ENCODE data around the gene CNTN5. TPM values are rescaled to one million over a fixed set of nuclear protein-coding genes. Genes with fewer than 3 reads are reported as not detected.

The CNTN5 gene
- total RNA-seq, 2 experiments from 2014 or later = not detected

- DNase-seq (no peak), ATAC-seq (ENCODE audit: poor library complexity) (no peak)
- Histone ChIP-seq H3K4me1 (ENCODE audit: insufficient read depth, low read length) (no peaks in the 10 kb centered on the region), H3K4me3 (ENCODE audit: low read length) (no peak overlapping the region), H3K36me3 (ENCODE audit: insufficient read depth, low read length) (no peaks in the 10 kb centered on the region), H3K27ac (ENCODE audit: low read depth in 1 of 2, low read length in 2 of 2) (no peak overlapping the region), H3K9me3 (ENCODE audit: control insufficient read depth in 1 of 2, insufficient read depth in 1 of 2, low read length in 2 of 2) (peaks cover 0 to 4% of the 10 kb centered on the region in 2 experiments), H3K27me3 (ENCODE audit: control insufficient read depth in 1 of 2, insufficient read depth in 2 of 2, low read length in 2 of 2) (no peaks in the 10 kb centered on the region)
- no peak for TF ChIP-seq CTCF (IDR thresholded peaks at IDR 0.05)
- H3K4me3 Mint-ChIP-seq = no peak overlapping the region
- ChIA-PET CTCF (no interaction called here), POLR2A (no interaction called here)
- no peaks in the 10 kb centered on the region for H3K27me3 Mint-ChIP-seq
- no peaks in the 10 kb centered on the region for H3K36me3 Mint-ChIP-seq (ENCODE audit: low read depth)
- H3K27ac Mint-ChIP-seq = no peak overlapping the region
- intact Hi-C loops (cut with DNase I, micrococcal nuclease) = no loop called here
- H3K4me1 Mint-ChIP-seq (ENCODE audit: low read depth) = no peaks in the 10 kb centered on the region
- peaks cover 17% of the 10 kb centered on the region for H3K9me3 Mint-ChIP-seq
Observed at GRCh38 chr11:99671808-99672409, 651.2 kb downstream of the CNTN5 start.

GRCh38 chr11:99676292-99676691, 655.5 kb downstream of the CNTN5 start:
- H3K9me3 ChIP-seq (ENCODE audit: control insufficient read depth in 1 of 2, insufficient read depth in 1 of 2, low read length in 2 of 2) = peaks cover 0 to 4% of the 10 kb centered on the region in 2 experiments
- no peak for ATAC-seq (ENCODE audit: poor library complexity)
- Mint-ChIP-seq H3K36me3 (ENCODE audit: low read depth) (no peaks in the 10 kb centered on the region), H3K4me1 (ENCODE audit: low read depth) (no peaks in the 10 kb centered on the region), H3K4me3 (no peak overlapping the region), H3K27me3 (no peaks in the 10 kb centered on the region), H3K9me3 (peaks cover 7% of the 10 kb centered on the region), H3K27ac (no peak overlapping the region)
- H3K27ac ChIP-seq (ENCODE audit: low read depth in 1 of 2, low read length in 2 of 2) = no peak overlapping the region
- TF ChIP-seq CTCF (IDR thresholded peaks at IDR 0.05) = no peak
- H3K27me3 ChIP-seq (ENCODE audit: control insufficient read depth in 1 of 2, insufficient read depth in 2 of 2, low read length in 2 of 2) = no peaks in the 10 kb centered on the region
- DNase-seq = no peak
- intact Hi-C loops (cut with DNase I, micrococcal nuclease) = no loop called here
- no peak overlapping the region for H3K4me3 ChIP-seq (ENCODE audit: low read length)
- ChIA-PET POLR2A (no interaction called here), CTCF (no interaction called here)
- H3K4me1 ChIP-seq (ENCODE audit: insufficient read depth, low read length) = no peaks in the 10 kb centered on the region
- no peaks in the 10 kb centered on the region for H3K36me3 ChIP-seq (ENCODE audit: insufficient read depth, low read length)

GRCh38 chr11:99682171-99682570, 661.4 kb downstream of the CNTN5 start:
- TF ChIP-seq CTCF (IDR thresholded peaks at IDR 0.05) = no peak
- ATAC-seq (ENCODE audit: poor library complexity) (no peak), DNase-seq (no peak)
- POLR2A ChIA-PET = no interaction called here
- Histone ChIP-seq H3K9me3 (ENCODE audit: control insufficient read depth in 1 of 2, insufficient read depth in 1 of 2, low read length in 2 of 2) (no peaks in the 10 kb centered on the region), H3K27ac (ENCODE audit: low read depth in 1 of 2, low read length in 2 of 2) (no peak overlapping the region), H3K36me3 (ENCODE audit: insufficient read depth, low read length) (no peaks in the 10 kb centered on the region), H3K27me3 (ENCODE audit: control insufficient read depth in 1 of 2, insufficient read depth in 2 of 2, low read length in 2 of 2) (no peaks in the 10 kb centered on the region), H3K4me1 (ENCODE audit: insufficient read depth, low read length) (no peaks in the 10 kb centered on the region), H3K4me3 (ENCODE audit: low read length) (no peak overlapping the region)
- H3K9me3 Mint-ChIP-seq = peaks cover 4% of the 10 kb centered on the region
- no peak overlapping the region for H3K27ac Mint-ChIP-seq
- H3K4me1 Mint-ChIP-seq (ENCODE audit: low read depth) = no peaks in the 10 kb centered on the region
- H3K4me3 Mint-ChIP-seq = no peak overlapping the region
- intact Hi-C loops (cut with DNase I, micrococcal nuclease) = no loop called here
- CTCF ChIA-PET = no interaction called here
- no peaks in the 10 kb centered on the region for H3K27me3 Mint-ChIP-seq
- H3K36me3 Mint-ChIP-seq (ENCODE audit: low read depth) = no peaks in the 10 kb centered on the region

Measured in CD4-positive, alpha-beta T cell (primary cell).